Heart right ventricle (tissue), 16 donors: ENCODE measurements around the gene MYO6. TPM values are rescaled to one million over a fixed set of nuclear protein-coding genes. Genes with fewer than 3 reads are reported as not detected.

Source experiments
- ATAC-seq, 8 donors: fragments of 200-7000 bp; cut with Tn5 transposase; one replicate each; pipeline ENCODE4 v1.9.1; 2020; ENCODE audit warnings: mild to moderate bottlenecking in 8 of 8, moderate library complexity in 8 of 8, moderate number of reproducible peaks in 1 of 8
- DNase-seq, 2 donors: peaks; one replicate each; pipeline ENCODE4 v3.0.0-alpha.2; 2020
- H3K27ac ChIP-seq, 10 donors: fragments of 200-600 bp; sonication (generic) in 2 of 10; one replicate each; pipeline versions ENCODE4 v1.5.0 to v1.8.0; 2020 to 2022; ENCODE audit warnings: mild to moderate bottlenecking in 3 of 10
- H3K27me3 ChIP-seq, 7 donors: fragments of 200-600 bp; one replicate each; pipeline ENCODE4 v1.8.0; 2021 to 2022; ENCODE audit warnings: mild to moderate bottlenecking in 2 of 7
- H3K36me3 ChIP-seq, 9 donors: fragments of 200-600 bp; sonication (generic) in 1 of 9; one replicate each; pipeline versions ENCODE4 v1.5.0 to v1.8.0; 2020 to 2022; ENCODE audit warnings: mild to moderate bottlenecking in 2 of 9
- H3K4me1 ChIP-seq, 9 donors: fragments of 200-600 bp; sonication (generic) in 1 of 9; one replicate each; pipeline versions ENCODE4 v1.5.0 to v1.8.0; 2020 to 2022; ENCODE audit warnings: mild to moderate bottlenecking in 4 of 9
- H3K4me3 ChIP-seq, 10 donors: fragments of 200-600 bp; sonication (generic) in 2 of 10; one replicate each; pipeline versions ENCODE4 v1.5.0 to v1.8.0; 2020 to 2022; ENCODE audit warnings: mild to moderate bottlenecking in 7 of 10, moderate library complexity in 2 of 10
- H3K9me3 ChIP-seq, 11 donors: fragments of 200-600 bp in 10 of 11; sonication (generic) in 2 of 11; one replicate each; pipeline versions ENCODE4 v1.5.0 to v1.8.0; 2013 to 2022; ENCODE audit warnings: mild to moderate bottlenecking in 2 of 11, control low read depth in 1 of 11, moderate library complexity in 1 of 11
- WGBS, 2 donors: extraction: QIAGEN DNeasy Blood & Tissue Kit; methylation state at CpG; one replicate each; pipeline ENCODE4 v1.1.7; 2013; ENCODE audit warnings: inconsistent platforms in 1 of 2; 5-methylcytosine and 5-hydroxymethylcytosine counted together
- intact Hi-C, 10 donors: fragments of 100-400 bp; cut with DNase I; formaldehyde crosslinking; loops; one replicate each; pipeline versions ENCODE4 v1.11.1 to v1.14.2; 2022
- polyA plus RNA-seq, 2 donors: library from polyadenylated mRNA; stranded (reverse); fragments of 200-250 nt; gene quantifications; one replicate each; pipeline ENCODE4 v1.2.3, GENCODE V29; 2013
- total RNA-seq, 10 donors: library from RNA; stranded (reverse); fragmentation: NEBNext Ultra II Directional in 3 of 10; extraction: Animal tissue kit (Norgen Biotek cat#: 25700) in 3 of 10; gene quantifications; one replicate each; pipeline versions ENCODE4 v1.2.1 to v1.2.4, GENCODE V29; 2021 to 2023
- TF ChIP-seq, protein P1 (sequence below), 9 donors: fragments of 200-600 bp; sonication (generic) in 2 of 9; IDR thresholded peaks; one replicate each; pipeline versions ENCODE4 v1.5.0 to v1.8.0; 2021 to 2022; ENCODE audit warnings: antibody characterized with exemption in 9 of 9, mild to moderate bottlenecking in 5 of 9, moderate library complexity in 1 of 9
- donor health status: Arrhythmogenic right ventricular cardiomyopathy.
- donor health status: ischemic (EF 13 %, LVEDD 7.1; RV severe dilation, severe dysfunction).
- donor health status: healthy with polysubstance abuse.
- donor health status: DM: no; HTN: yes; CAD: no.
- donor health status: DM: no; HTN: no; CAD: no.
- donor health status: ischemic (EF 25% LVEDD 6.9; RV normal size, moderate dysfunction).
- donor health status: ischemic (EF 25% LVEDD 5.7; RV mildly dilated, moderate dysfunction).
- donor health status: healthy.
- donor health status: DM: yes; HTN: yes; CAD: no.
- donor health status: Ischemic cardiomyopathy.
- donor health status: ischemic (EF 35%, LVEDD 5.7; RV mildly dilated, moderate dysfunction).
- donor health status: nonischemic (EF 11% LVEDD 7.7; RV severe dilation, severe dysfunction).
- donor health status: DM: yes; HTN: yes; CAD: no.
- donor health status: PGD.
- donor health status: ischemic (EF 29% LVEDD 5.4; RV normal size, mild dysfunction).
- donor health status: nonischemic (EF 23%, LVEDD 6.1; RV moderate dilation, normal function).

Gene MYO6
- total and polyA plus RNA-seq, 12 donors = 2.4 to 9.7 (median 5.1) TPM

DNA sequence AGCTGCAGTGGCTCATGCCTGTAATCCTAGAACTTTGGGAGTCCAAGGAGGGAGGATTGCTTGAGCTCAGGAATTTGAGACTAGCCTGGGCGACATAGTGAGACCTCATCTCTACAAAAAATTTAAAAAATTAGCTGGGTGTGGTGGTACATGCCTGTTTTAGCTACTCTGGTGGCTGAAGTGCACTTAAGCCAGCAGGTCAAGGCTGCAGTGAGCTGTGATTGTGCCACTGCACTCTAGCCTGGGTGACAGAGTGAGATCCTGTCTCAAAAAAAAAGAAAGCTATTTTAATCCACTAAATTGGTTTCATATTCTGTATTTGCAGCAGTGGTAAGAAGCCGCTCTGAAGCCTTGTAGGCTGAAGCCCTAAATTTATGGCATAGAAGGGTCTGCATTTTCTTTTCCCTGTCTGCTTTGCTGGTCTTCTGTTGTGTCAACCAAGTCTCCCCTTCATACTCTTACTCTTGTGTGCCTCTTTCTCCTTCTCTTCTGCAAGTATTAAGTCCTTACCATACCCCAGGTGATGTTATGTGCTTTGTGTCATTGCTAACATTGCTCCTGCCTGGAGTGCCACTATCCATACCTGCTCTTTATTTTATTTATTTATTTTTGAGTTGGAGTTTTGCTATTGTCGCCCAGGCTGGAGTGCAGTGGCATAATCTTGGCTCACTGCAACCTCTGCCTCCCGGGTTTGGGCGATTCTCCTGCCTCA is 70.9 kb downstream of the MYO6 start:
- peaks cover 0 to 21% (median 0%) of the 10 kb centered on the region in 9 donors for H3K36me3 ChIP-seq
- TF ChIP-seq, protein P1, sequence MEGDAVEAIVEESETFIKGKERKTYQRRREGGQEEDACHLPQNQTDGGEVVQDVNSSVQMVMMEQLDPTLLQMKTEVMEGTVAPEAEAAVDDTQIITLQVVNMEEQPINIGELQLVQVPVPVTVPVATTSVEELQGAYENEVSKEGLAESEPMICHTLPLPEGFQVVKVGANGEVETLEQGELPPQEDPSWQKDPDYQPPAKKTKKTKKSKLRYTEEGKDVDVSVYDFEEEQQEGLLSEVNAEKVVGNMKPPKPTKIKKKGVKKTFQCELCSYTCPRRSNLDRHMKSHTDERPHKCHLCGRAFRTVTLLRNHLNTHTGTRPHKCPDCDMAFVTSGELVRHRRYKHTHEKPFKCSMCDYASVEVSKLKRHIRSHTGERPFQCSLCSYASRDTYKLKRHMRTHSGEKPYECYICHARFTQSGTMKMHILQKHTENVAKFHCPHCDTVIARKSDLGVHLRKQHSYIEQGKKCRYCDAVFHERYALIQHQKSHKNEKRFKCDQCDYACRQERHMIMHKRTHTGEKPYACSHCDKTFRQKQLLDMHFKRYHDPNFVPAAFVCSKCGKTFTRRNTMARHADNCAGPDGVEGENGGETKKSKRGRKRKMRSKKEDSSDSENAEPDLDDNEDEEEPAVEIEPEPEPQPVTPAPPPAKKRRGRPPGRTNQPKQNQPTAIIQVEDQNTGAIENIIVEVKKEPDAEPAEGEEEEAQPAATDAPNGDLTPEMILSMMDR (IDR thresholded peaks at IDR 0.05) = no peak
- no peaks in the 10 kb centered on the region for H3K4me1 ChIP-seq
- 86 to 87% methylated on average over 5 of the region's 5 CpGs for WGBS, 2 donors
- intact Hi-C loops = no loop called here
- DNase-seq (no peak), ATAC-seq (no peak)
- H3K4me3 ChIP-seq = no peak overlapping the region
- H3K9me3 ChIP-seq = no peaks in the 10 kb centered on the region
- no peaks in the 10 kb centered on the region for H3K27me3 ChIP-seq
- no peak overlapping the region for H3K27ac ChIP-seq

DNA sequence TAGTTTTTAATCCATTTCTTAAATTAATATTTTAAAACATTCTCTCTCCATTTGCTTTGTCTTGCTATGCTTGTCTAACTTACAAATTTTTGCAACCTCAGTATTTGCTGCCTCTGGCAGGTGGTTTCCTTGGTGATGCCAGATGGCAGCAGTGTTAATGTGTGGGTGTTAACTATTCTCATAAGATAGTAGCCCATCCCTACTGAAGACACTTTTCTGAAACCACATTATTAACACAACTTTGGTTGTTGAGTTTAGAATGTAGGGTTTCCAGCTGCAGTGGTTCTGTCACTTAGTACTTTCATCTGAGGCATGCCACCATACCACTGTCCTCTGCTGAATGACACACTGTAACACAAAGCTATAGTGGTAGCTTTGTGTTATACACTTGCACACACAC is 75.1 kb downstream of the MYO6 start:
- Histone ChIP-seq H3K4me3 (no peak overlapping the region), H3K9me3 (no peaks in the 10 kb centered on the region), H3K27ac (no peak overlapping the region), H3K36me3 (peaks cover 0 to 8% (median 0%) of the 10 kb centered on the region in 9 donors), H3K4me1 (no peaks in the 10 kb centered on the region), H3K27me3 (no peaks in the 10 kb centered on the region)
- ATAC-seq (no peak), DNase-seq (no peak)
- TF ChIP-seq, protein P1 (IDR thresholded peaks at IDR 0.05) = no peak
- intact Hi-C loops = no loop called here

DNA sequence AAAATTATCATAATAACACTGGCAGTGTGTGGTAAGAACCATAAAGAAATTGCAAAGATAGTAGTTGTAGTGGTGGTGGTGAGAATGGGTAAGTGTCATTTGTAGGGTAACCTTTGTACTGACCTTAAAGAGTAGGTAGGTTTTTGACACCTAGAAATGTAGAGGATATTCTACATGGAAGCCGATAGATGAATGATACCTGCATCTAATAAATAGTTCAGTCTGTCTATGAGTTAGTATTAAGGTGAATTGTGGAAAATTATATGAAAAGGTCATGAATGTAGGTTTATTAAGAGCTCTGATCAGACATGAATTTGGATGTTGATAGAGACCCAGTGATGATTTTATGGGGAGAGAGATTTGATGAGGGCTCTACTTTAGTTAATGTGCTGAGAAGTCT is 78.1 kb downstream of the MYO6 start:
- Histone ChIP-seq H3K27me3 (no peaks in the 10 kb centered on the region), H3K9me3 (no peaks in the 10 kb centered on the region), H3K4me1 (no peaks in the 10 kb centered on the region), H3K36me3 (peaks cover 0 to 23% (median 0%) of the 10 kb centered on the region in 9 donors), H3K27ac (no peak overlapping the region), H3K4me3 (no peak overlapping the region)
- intact Hi-C loops = no loop called here
- ATAC-seq (no peak), DNase-seq (no peak)
- 95 to 98% methylated on average over 1 of the region's 1 CpG for WGBS, 2 donors
- TF ChIP-seq, protein P1 (IDR thresholded peaks at IDR 0.05) = no peak

DNA sequence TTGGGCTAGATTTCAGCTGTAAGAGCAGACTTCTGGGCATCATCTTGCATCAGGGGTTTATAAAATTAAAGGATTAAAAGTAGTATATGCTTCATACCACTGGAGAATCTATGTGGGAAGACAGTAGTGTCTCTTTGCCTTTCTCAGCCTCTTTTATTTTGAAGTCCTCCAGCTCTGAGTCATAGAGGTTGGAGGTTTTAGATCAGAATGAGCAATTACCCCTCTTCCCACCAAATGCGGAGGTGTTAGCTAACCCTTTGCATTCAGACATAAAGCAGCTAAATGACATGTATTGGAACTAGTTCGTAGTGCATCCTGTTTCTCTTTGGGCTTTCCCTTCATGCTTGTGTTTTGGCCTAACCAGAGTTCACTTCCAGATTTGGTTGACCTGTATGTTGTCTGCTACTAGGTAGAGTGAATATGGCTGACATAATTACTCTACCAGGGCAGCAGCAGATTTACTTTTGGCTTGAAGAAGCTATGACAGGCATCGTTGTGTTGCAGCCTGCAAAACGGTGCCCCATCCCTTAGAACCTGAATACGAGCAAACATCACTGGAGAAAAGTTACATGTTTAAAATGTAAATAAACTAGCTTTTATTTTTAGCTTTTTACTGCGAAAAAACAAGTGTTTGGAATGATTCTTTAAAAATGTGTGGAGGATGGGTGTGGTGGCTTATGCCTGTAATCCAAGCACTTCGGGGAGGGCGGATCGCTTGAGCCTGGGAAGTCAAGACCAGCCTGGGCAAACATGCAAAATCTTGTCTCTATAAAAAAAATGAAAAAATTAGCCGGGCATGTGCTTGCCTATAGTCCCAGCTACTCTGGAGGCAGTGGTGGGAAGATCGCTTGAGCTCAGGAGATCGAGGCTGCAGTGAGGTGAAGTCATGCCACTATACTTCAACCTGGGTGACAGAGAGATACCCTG is 82.2 kb downstream of the MYO6 start:
- Histone ChIP-seq H3K9me3 (no peaks in the 10 kb centered on the region), H3K4me1 (no peaks in the 10 kb centered on the region), H3K4me3 (no peak overlapping the region), H3K27me3 (no peaks in the 10 kb centered on the region), H3K27ac (no peak overlapping the region), H3K36me3 (peaks cover 0 to 63% (median 8%) of the 10 kb centered on the region in 9 donors)
- 89 to 93% methylated on average over 12 of the region's 12 CpGs for WGBS, 2 donors
- DNase-seq (no peak), ATAC-seq (no peak)
- intact Hi-C loops = no loop called here
- TF ChIP-seq, protein P1 (IDR thresholded peaks at IDR 0.05) = no peak
